Left ventricle myocardium superior (tissue), 1 donor: ENCODE data around the gene RALGAPA2. TPM values are rescaled to one million over a fixed set of nuclear protein-coding genes. Genes with fewer than 3 reads are reported as not detected.
"Not testable (repeated sequence)": the region's sequence is repeated elsewhere in the genome, so short reads cannot be mapped to it uniquely, and the experiment has no call there.

Experiments
- ATAC-seq: fragments of 200-7000 bp; cut with Tn5 transposase; one replicate; pipeline ENCODE4 v1.9.1; 2020; ENCODE audit warnings: mild to moderate bottlenecking, moderate library complexity
- DNase-seq: peaks from one replicate; pipeline ENCODE4 v3.0.0-alpha.2; 2020
- intact Hi-C: fragments of 100-400 bp; cut with micrococcal nuclease; formaldehyde crosslinking; loops from one replicate; pipeline ENCODE4 v1.11.0; 2022
- total RNA-seq: library from RNA; stranded (reverse); fragmentation: NEBNext Ultra II Directional; extraction: Animal tissue kit (Norgen Biotek cat#: 25700); gene quantifications from one replicate; pipeline ENCODE4 v1.2.1, GENCODE V29; 2021
- donor health status: DM: no; HTN: yes; CAD: no; lungs with severe emphysema.

The RALGAPA2 gene
- total RNA-seq, 1 donor from 2014 or later: 18.9 TPM

- no peak for DNase-seq
- ATAC-seq: no peak
- intact Hi-C loops: no loop called here
These were observed 156.6 kb downstream of the RALGAPA2 start for GRCh38 chr20:20555838-20556237.

DNA sequence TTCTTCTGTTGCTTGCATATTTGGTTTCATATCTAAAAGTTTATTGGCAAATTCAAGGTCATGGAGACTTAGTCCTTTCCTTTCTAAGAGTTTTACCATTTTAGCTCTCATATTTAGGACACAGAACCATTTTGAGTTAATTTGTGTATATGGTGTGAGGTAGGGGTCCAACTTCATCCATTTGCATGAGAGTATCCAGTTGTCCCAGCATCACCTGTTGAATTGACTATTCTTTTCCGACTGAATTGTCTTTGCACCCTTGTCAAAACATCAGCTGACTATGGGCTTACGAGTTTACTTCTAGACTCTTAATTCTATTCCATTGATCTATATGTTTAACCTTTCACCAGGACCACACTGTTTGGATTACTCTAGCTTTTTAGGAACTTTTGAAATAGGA lies 157.5 kb downstream of the RALGAPA2 start:
- no peak for ATAC-seq
- no peak for DNase-seq
- intact Hi-C loops: no loop called here

GRCh38 chr20:20553541-20553940 lies 158.9 kb downstream of the RALGAPA2 start:
- ATAC-seq (no peak), DNase-seq (no peak)
- intact Hi-C loops: no loop called here

DNA sequence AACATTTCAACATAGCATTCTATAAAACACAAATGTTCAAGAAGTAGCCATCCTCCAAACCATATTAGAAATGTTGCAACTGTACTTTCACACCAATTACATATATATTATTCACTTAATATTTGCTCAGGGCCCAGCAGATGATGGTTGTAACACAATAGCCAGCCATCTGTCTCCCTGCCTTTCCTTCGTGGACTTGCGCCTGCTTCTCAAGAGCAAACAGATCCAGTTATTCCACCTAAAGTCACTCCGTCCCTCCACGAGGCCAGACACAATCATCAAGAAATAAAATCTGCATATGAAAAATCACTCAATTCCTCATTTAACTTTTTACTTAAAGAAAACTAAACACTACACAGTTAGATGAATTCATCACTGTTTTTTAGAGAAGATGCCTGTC lies 160.4 kb downstream of the RALGAPA2 start:
- ATAC-seq (no peak), DNase-seq (no peak)
- intact Hi-C loops: no loop called here

DNA sequence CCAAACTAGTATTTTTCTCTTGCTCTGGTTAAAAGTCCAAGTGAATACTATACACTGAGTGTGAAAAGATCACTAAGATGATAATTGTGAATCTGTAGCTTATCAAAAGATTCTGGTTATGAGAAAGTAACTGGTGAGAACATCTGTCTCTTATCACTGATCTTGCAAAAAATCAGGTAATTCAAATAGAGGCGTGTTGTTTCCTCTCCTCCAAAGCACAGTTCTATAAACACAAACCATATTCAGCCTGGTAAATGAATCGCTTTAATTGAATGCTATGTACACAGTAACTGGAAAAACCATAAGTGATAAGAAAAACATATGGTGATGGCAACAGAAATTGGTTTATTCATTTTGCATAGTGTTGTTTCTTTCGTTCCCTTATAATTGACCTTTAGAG lies 161.0 kb downstream of the RALGAPA2 start:
- intact Hi-C loops: no loop called here
- no peak for ATAC-seq
- no peak for DNase-seq

- no peak for ATAC-seq
- intact Hi-C loops: no loop called here
- no peak for DNase-seq
These were observed 162.7 kb downstream of the RALGAPA2 start for GRCh38 chr20:20549704-20550103.

DNA sequence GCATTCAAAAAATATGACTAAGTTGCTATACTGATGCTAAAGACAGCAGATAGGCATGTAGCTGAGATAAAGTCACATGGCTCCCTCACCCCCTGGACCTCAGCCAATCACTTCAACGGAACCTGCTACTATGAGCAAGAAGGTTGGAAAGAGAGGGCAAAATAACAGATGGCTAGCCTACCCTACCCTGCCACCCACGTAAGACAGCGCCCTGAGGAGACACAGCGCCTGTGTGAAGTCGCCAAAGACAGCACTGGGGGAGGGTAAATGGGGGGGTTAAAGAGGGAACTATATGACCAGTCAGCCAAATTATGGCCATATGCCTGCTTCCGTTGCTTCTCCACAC lies 163.2 kb downstream of the RALGAPA2 start:
- DNase-seq: no peak
- intact Hi-C loops: no loop called here
- ATAC-seq: no peak

- no peak for DNase-seq
- no peak for ATAC-seq
- intact Hi-C loops: no loop called here
These were observed 163.7 kb downstream of the RALGAPA2 start for GRCh38 chr20:20548527-20549266.

DNA sequence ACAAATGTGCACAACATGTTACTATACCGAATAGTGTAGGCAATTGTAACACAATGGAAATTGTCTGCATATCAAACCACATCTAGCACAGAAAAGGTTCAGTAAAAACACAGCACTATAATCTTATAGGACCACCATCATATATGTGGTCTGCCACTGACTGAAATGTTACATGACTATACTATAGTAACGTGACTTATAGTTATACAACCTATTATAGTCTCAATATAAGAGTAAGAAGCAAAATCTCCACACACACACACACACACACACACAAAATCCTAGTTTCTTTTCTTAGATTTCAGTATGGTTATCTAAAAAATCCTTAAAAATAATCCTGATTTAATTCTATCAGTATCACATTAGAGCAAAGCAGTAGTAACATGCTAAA lies 164.6 kb downstream of the RALGAPA2 start:
- ATAC-seq: no peak
- intact Hi-C loops: no loop called here

DNA sequence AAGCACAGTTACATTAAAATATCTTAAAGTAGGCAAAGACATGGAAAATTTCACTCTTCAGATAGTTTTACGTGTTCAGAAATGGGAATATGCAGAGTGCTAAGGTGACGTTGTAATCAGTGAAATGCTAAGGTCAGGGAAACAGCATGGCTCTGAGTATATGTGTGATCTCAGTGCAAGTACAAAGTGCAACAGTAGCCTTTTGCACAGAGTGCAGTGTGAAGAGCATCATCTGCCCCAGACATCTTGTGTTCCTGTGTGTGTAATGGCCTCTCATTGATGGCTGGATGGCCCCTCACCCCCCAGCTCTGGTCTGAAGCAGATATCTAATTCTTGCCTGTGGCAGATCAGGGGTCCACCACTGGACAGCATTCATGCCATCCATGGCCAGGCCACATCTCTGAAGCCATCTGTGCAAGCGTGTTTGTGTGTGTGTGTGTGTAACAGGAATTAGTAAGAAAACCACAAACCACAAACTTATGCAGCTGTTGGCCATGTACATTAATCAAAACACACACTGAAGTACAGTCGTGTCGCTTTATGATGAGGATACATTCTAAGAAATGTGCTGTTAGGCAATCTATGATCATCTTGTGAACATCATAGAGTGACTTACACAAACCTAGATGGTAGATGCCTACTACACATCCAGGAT lies 165.1 kb downstream of the RALGAPA2 start:
- ATAC-seq: no peak
- DNase-seq: no peak
- intact Hi-C loops: no loop called here

More for the DNA sequence above, 164.6 kb downstream of the RALGAPA2 start:
- no peak for DNase-seq

DNA sequence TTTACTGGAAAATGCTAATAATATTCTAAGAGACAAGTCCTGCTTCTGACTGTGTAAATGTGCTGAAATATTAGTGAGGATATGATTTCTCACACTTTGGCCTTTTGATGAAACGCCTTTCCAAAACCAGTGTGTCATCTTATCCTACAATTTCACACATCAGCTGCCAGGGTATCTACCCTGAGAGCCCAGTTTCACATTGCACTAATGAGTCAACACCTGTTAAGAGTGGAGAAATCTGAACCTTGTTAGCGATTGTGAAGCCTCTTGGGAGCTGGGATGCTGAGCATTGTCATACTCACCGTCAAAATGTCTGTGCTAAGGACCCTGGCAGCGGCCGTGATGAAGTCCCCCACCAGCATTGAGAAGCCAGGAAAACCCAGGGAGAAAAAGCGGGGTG lies 166.0 kb downstream of the RALGAPA2 start:
- no peak for DNase-seq
- no peak for ATAC-seq
- intact Hi-C loops: no loop called here

DNA sequence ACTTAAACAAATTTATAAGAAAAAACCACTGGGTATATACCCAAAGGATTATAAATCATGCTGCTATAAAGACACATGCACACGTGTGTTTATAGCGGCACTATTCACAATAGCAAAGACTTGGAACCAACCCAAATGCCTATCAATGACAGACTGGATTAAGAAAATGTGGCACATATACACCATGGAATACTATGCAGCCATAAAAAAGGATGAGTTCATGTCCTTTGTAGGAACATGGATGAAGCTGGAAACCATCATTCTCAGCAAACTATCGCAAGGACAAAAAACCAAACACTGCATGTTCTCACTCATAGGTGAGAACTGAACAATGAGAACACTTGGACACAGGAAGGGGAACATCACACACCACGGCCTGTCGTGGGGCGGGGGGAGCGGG lies 169.1 kb downstream of the RALGAPA2 start:
- DNase-seq, intact Hi-C loops, ATAC-seq: not testable (repeated sequence)

GRCh38 chr20:20536240-20536933 lies 176.1 kb downstream of the RALGAPA2 start:
- intact Hi-C loops: no loop called here
- ATAC-seq: no peak
- DNase-seq: no peak

DNA sequence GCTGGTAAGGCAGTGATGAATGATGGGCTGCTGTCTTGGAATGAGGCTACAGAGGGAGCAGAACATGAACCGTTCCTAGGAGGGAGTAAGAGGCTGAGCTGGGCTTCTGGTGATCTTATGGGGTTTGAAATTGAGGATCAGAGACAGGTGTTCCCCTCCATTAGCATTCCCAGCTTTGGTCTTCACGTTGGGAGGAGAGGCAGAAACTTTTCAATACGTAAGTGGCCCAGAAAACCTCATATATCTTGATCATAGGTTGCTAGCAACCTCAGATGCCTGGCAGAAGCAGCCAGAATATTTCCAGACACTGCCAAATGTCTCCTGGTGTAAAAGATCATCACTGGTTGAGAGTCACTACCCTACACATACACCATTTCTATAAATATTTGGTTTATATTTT lies 177.4 kb downstream of the RALGAPA2 start:
- intact Hi-C loops: no loop called here
- no peak for DNase-seq
- ATAC-seq: no peak

- ATAC-seq (no peak), DNase-seq (no peak)
- intact Hi-C loops: no loop called here
These were observed 181.2 kb downstream of the RALGAPA2 start for GRCh38 chr20:20531283-20531682.

DNA sequence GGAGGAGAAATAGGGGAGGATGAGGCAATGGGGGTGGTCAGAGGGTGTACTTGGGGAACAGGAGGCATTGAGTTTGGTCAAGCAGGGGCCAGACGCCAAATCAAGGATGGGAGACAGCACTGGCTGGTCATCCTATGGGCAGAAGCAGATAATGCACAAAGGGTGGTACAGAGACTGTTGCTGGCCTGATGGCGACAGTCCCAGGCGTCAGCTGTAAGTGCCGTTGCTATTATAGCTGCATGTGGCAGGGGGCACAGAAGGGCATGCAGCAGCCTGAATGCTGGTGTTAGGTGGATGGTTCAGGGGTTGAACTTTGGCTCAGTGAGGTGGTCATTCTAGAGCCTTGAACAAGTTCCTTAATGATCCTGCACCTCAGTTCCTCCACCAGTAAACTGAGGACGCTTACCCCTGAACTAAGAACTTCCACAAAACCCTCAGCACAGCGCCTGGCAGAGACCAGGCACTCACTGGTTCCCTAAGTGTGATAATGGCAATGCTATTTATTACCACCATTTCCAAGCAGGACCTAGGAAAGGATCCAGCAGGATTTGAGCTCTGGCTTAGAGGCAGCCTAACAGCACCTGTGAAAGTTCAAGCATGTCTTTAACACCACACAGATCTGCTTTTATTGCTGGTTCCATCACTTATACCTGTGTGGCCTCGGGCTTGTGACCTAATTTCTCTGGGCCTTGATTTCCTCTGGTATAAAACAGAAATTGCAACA lies 181.9 kb downstream of the RALGAPA2 start:
- intact Hi-C loops: no loop called here
- DNase-seq (no peak), ATAC-seq (peak; percentile 68)

DNA sequence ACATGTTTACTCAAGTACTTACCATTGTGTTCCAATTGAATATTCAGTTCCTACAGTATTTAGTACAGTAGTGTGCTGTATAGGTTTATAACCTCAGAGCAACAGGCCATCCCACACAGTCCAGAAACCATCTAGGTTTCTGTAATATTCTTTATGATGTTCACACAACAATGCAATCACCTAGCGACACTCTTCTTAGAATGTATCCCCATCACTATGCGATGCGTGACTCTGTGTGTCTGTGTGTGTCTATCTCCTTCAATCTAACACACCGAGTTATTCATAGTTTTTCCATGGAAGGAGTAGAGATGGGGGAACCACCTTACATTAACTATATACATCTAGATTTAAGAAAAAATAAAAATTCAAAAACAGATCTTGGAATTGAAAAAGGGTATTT lies 182.8 kb downstream of the RALGAPA2 start:
- intact Hi-C loops: no loop called here
- ATAC-seq (no peak), DNase-seq (no peak)

DNA sequence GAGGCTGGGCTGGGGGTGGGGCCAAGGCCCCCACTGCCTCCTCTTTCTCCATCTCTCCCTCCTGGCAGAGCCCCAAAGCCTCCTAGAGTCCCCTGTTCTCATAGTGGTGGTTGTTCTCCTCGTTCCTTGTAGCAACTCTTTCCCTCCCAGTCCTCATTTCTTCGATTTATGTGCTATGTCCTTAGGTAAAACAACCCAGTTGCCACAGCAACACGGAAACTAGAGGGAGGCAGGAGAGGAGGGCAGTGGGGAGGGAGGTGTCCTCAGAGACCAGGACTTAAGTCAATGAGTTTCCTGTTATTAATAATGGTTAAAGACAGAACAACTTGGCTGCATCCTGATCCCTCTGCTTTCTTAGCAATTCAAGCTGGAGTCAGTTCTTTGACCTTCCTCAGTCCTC lies 183.6 kb downstream of the RALGAPA2 start:
- intact Hi-C loops: no loop called here
- ATAC-seq: no peak
- no peak for DNase-seq

GRCh38 chr20:20527661-20528060 lies 184.8 kb downstream of the RALGAPA2 start:
- ATAC-seq: no peak
- intact Hi-C loops: no loop called here

DNA sequence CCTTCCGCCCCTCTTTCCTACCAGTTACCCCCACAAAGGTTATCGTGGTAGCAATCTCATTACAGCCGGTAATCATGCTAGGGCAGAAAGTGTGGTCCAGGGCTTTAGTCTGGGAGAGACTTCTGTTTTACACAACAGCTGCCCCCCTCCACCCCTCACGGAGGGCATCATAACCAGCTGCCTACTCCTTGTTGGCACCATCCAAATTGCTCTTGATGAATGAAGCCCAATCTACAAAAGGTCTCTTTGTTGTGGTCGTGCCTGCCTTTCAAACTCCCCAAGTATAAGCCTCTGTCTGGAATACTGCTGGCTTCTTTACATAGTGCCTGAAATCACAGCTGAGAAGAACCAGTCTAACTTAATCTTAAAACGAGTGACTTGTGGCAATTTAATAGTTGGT lies 186.7 kb downstream of the RALGAPA2 start:
- DNase-seq: no peak
- intact Hi-C loops: no loop called here

More at GRCh38 chr20:20527661-20528060, 184.8 kb downstream of the RALGAPA2 start:
- DNase-seq: no peak

More for the DNA sequence above, 186.7 kb downstream of the RALGAPA2 start:
- no peak for ATAC-seq
